ENCODE measurements around the gene SCNN1B.

DNA sequence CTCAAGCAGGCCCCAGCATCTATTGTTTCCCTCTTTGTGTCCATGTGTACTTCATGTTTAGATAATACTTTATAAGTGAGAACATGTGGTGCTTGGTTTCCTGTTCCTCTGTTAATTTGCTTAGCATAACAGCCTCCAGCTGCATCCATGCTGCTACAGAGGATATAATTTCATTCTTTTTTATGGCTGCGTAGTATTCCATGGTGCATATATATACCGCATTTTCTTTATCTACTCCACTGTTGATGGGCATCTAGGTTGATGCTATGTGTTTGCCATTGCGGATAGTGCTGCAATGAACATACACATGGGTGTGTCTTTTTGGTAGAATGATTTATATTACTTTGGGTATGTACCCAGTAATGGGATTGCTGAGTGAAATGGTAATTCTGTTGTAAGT lies 31.4 kb upstream of the SCNN1B start:
- TF ChIP-seq, protein P1, sequence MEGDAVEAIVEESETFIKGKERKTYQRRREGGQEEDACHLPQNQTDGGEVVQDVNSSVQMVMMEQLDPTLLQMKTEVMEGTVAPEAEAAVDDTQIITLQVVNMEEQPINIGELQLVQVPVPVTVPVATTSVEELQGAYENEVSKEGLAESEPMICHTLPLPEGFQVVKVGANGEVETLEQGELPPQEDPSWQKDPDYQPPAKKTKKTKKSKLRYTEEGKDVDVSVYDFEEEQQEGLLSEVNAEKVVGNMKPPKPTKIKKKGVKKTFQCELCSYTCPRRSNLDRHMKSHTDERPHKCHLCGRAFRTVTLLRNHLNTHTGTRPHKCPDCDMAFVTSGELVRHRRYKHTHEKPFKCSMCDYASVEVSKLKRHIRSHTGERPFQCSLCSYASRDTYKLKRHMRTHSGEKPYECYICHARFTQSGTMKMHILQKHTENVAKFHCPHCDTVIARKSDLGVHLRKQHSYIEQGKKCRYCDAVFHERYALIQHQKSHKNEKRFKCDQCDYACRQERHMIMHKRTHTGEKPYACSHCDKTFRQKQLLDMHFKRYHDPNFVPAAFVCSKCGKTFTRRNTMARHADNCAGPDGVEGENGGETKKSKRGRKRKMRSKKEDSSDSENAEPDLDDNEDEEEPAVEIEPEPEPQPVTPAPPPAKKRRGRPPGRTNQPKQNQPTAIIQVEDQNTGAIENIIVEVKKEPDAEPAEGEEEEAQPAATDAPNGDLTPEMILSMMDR (IDR thresholded peaks at IDR 0.05), result no peak
- TF ChIP-seq POLR2A (IDR thresholded peaks at IDR 0.05), result no peak

Data from body of pancreas (tissue), 4 donors.